ENCODE measurements around the gene DMC1. TPM values are rescaled to one million over a fixed set of nuclear protein-coding genes. Genes with fewer than 3 reads are reported as not detected.

Gene DMC1
- total RNA-seq, 1 donor from 2014 or later: 12.3 TPM

DNA sequence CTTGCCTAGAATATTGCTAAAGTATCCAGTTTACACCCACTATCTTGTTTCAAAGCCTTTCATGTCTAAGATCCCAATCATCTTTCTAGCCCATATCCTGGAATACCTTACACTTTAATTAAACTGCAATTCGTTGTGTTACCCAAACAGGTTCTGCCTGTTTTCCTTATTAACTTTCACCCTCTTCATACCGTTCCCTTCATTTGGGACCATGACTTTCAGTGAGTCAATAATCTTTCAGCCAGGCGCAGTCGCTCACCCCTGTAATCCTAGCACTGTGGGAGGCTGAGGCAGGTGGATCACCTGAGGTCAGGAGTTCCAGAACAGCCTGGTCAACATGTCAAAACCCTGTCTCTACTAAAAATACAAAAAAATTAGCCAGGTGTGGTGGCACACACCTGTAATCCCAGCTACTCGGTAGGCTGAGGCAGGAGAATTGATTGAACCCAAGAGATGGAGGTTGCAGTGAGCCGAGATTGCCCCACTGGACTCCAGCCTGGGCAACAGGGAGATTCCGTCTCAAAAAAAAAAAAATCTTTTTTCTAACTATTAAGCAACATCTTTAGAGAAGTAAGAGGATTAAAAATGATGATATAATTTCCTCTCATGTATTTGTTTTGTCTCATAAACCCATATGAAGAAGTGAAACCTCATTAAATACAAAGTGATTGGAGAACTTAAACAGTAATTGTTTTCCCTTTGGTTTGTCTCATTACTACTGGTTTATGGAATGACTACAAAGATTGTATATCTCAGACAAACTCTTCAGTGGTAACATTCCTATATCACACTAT is 20.7 kb downstream of the DMC1 start:
- intact Hi-C loops (cut with DNase I): loop anchor here (5.0 kb wide), 1 partner anchor 1723 kb away; no protein-coding TSS in a partner anchor
- H3K4me1 ChIP-seq: no peaks in the 10 kb centered on the region
- no peak overlapping the region for H3K4me3 ChIP-seq
- H3K9me3 ChIP-seq: no peaks in the 10 kb centered on the region
- TF ChIP-seq POLR2AphosphoS5 (IDR thresholded peaks at IDR 0.05; ENCODE audit: insufficient read depth in 1 of 2, low read depth in 1 of 2) (peak in 1 of 2 donors; percentile 20), CTCF (IDR thresholded peaks at IDR 0.05) (no peak)
- no peak overlapping the region for H3K27ac ChIP-seq
- no peaks in the 10 kb centered on the region for H3K36me3 ChIP-seq
- H3K27me3 ChIP-seq: no peaks in the 10 kb centered on the region
- DNase-seq (ENCODE audit: extremely low spot score in 2 of 2): no peak

DNA sequence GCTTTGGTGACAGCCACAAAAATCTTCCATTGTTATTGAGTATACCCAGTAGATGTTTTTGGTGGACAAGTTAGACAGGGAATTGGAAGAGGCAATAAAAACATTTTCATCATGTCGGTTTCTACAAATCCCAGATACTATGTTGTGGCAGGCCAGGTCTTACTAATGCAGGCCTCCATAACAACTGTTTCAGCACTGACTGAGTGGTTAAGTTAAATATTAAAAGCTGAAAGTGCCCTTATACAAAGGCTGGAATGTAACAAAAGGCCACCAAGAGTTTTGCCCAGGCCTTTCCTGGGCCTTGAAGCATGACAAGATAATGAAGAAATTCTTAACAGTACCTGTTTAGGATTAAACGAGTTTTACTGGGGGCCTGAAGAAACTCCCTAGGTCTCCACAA is 29.3 kb downstream of the DMC1 start:
- TF ChIP-seq CTCF (IDR thresholded peaks at IDR 0.05) (no peak), POLR2A (IDR thresholded peaks at IDR 0.05) (no peak), POLR2AphosphoS5 (IDR thresholded peaks at IDR 0.05; ENCODE audit: insufficient read depth in 1 of 2, low read depth in 1 of 2) (no peak)
- intact Hi-C loops (cut with DNase I): no loop called here
- Histone ChIP-seq H3K36me3 (no peaks in the 10 kb centered on the region), H3K4me3 (no peak overlapping the region), H3K4me1 (no peaks in the 10 kb centered on the region), H3K27me3 (no peaks in the 10 kb centered on the region), H3K27ac (no peak overlapping the region), H3K9me3 (no peaks in the 10 kb centered on the region)
- no peak for DNase-seq (ENCODE audit: extremely low spot score in 2 of 2)

- Histone ChIP-seq H3K27me3 (no peaks in the 10 kb centered on the region), H3K4me3 (no peak overlapping the region), H3K9me3 (no peaks in the 10 kb centered on the region), H3K27ac (no peak overlapping the region), H3K4me1 (no peaks in the 10 kb centered on the region), H3K36me3 (no peaks in the 10 kb centered on the region)
- intact Hi-C loops (cut with DNase I): no loop called here
- DNase-seq (ENCODE audit: extremely low spot score in 2 of 2): no peak
- TF ChIP-seq CTCF (IDR thresholded peaks at IDR 0.05) (no peak), POLR2A (IDR thresholded peaks at IDR 0.05) (no peak), POLR2AphosphoS5 (IDR thresholded peaks at IDR 0.05; ENCODE audit: insufficient read depth in 1 of 2, low read depth in 1 of 2) (no peak)
Measured at GRCh38 chr22:38531251-38531938, 38.6 kb downstream of the DMC1 start.

- Histone ChIP-seq H3K36me3 (no peaks in the 10 kb centered on the region), H3K27ac (no peak overlapping the region), H3K27me3 (no peaks in the 10 kb centered on the region), H3K4me3 (no peak overlapping the region), H3K4me1 (no peaks in the 10 kb centered on the region), H3K9me3 (no peaks in the 10 kb centered on the region)
- no peak for DNase-seq (ENCODE audit: extremely low spot score in 2 of 2)
- intact Hi-C loops (cut with DNase I): no loop called here
- TF ChIP-seq CTCF (IDR thresholded peaks at IDR 0.05): no peak
- TF ChIP-seq POLR2AphosphoS5 (IDR thresholded peaks at IDR 0.05; ENCODE audit: insufficient read depth in 1 of 2, low read depth in 1 of 2): no peak
- TF ChIP-seq POLR2A (IDR thresholded peaks at IDR 0.05): no peak
Measured at GRCh38 chr22:38524429-38524828, 45.6 kb downstream of the DMC1 start.

DNA sequence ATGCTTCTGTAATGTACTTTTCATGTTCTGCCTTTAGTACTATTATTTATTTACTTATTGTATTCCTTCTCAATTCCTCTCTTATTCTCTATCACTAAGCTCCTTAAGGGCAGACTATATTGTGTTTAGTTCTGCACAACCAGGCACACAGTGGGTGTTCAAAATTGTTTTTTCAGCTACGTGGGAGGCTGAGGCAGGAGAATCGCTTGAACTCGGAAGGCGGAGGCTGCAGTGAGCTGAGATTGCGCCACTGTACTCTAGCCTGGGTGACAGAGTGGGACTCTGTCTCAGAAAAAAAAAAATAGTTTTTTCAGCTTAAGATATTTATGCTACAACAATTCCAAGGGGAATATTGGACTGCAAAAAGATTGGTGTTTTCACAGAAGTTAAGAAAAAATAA is 46.5 kb downstream of the DMC1 start:
- no peak overlapping the region for H3K27ac ChIP-seq
- no peaks in the 10 kb centered on the region for H3K36me3 ChIP-seq
- DNase-seq (ENCODE audit: extremely low spot score in 2 of 2): no peak
- intact Hi-C loops (cut with DNase I): no loop called here
- no peaks in the 10 kb centered on the region for H3K27me3 ChIP-seq
- TF ChIP-seq POLR2A (IDR thresholded peaks at IDR 0.05) (no peak), POLR2AphosphoS5 (IDR thresholded peaks at IDR 0.05; ENCODE audit: insufficient read depth in 1 of 2, low read depth in 1 of 2) (no peak), CTCF (IDR thresholded peaks at IDR 0.05) (no peak)
- H3K4me1 ChIP-seq: no peaks in the 10 kb centered on the region
- no peak overlapping the region for H3K4me3 ChIP-seq
- no peaks in the 10 kb centered on the region for H3K9me3 ChIP-seq

All from vagina (tissue), 2 donors.